DOHH2 (cell line): ENCODE measurements around the gene GYS1.

Experiments used
- EZH2phosphoT487 ChIP-seq: fragments of 200-600 bp; sonication (generic); IDR thresholded peaks from 2 replicates; pipeline ENCODE4 v1.6.1; 2017; ENCODE audit warnings: borderline replicate concordance, mild to moderate bottlenecking, antibody characterized with exemption, low read length, moderate library complexity, mixed read lengths
- TF ChIP-seq, protein P1 (sequence below): fragments of 200-600 bp; sonication (generic); IDR thresholded peaks from one replicate; pipeline ENCODE4 v1.5.1; 2014; ENCODE audit warnings: antibody characterized with exemption, mild to moderate bottlenecking, low read depth, low read length; ENCODE audit not compliant: poor library complexity, severe bottlenecking

DNA sequence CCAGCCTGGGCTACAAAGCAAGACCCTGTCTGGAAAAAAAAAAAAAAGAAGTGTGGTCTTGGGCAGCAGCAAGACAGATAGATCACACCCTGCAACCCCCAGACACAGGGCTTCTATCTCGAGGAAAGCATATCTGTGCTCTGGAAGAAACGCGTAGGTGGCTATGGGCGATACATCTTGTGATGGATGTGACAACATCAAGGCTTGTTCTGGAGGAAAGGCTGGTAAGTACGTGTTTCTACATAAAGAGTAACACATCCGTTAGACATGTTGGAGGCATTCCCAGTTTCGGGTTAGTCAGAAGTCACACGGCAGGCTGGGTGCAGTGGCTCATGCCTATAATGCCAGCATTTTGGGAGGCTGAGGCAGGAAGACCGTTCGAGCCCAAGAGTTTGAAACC lies 66.2 kb downstream of the GYS1 start:
- TF ChIP-seq, protein P1, sequence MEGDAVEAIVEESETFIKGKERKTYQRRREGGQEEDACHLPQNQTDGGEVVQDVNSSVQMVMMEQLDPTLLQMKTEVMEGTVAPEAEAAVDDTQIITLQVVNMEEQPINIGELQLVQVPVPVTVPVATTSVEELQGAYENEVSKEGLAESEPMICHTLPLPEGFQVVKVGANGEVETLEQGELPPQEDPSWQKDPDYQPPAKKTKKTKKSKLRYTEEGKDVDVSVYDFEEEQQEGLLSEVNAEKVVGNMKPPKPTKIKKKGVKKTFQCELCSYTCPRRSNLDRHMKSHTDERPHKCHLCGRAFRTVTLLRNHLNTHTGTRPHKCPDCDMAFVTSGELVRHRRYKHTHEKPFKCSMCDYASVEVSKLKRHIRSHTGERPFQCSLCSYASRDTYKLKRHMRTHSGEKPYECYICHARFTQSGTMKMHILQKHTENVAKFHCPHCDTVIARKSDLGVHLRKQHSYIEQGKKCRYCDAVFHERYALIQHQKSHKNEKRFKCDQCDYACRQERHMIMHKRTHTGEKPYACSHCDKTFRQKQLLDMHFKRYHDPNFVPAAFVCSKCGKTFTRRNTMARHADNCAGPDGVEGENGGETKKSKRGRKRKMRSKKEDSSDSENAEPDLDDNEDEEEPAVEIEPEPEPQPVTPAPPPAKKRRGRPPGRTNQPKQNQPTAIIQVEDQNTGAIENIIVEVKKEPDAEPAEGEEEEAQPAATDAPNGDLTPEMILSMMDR: no peak
- TF ChIP-seq EZH2phosphoT487: no peak
